Upper lobe of left lung (tissue), 6 donors: ENCODE data around the gene METTL15. TPM values are rescaled to one million over a fixed set of nuclear protein-coding genes. Genes with fewer than 3 reads are reported as not detected.
"Not testable (repeated sequence)": the region's sequence is repeated elsewhere in the genome, so short reads cannot be mapped to it uniquely, and the experiment has no call there.

Source experiments
- ATAC-seq, 2 donors: fragments of 200-7000 bp; cut with Tn5 transposase; one replicate each; pipeline ENCODE4 v1.9.1; 2022; ENCODE audit warnings: mild to moderate bottlenecking in 2 of 2, moderate library complexity in 2 of 2; ENCODE audit not compliant: low FRiP score in 2 of 2
- DNase-seq, 2 donors: peaks; one replicate each; pipeline ENCODE4 v3.0.0-alpha.2; 2019 to 2020
- H3K27ac ChIP-seq, 4 donors: fragments of 200-600 bp; sonication (generic); one replicate each; pipeline ENCODE4 v1.5.1; 2016 to 2019
- H3K27me3 ChIP-seq, 4 donors: fragments of 200-600 bp; sonication (generic); one replicate each; pipeline ENCODE4 v1.5.1; 2017 to 2019
- H3K36me3 ChIP-seq, 4 donors: fragments of 200-600 bp; sonication (generic); one replicate each; pipeline ENCODE4 v1.5.1; 2016 to 2019
- H3K4me1 ChIP-seq, 4 donors: fragments of 200-600 bp; sonication (generic); one replicate each; pipeline ENCODE4 v1.5.1; 2018 to 2019
- H3K4me3 ChIP-seq, 4 donors: fragments of 200-600 bp; sonication (generic); one replicate each; pipeline ENCODE4 v1.5.1; 2017 to 2019; ENCODE audit warnings: mild to moderate bottlenecking in 2 of 4, moderate library complexity in 1 of 4
- H3K9me3 ChIP-seq, 4 donors: fragments of 200-600 bp; sonication (generic); one replicate each; pipeline ENCODE4 v1.5.1; 2018 to 2019
- CTCF ChIP-seq, 6 experiments: fragments of 450-650 bp in 4 of 6; fragments of 200-600 bp in 2 of 6; sonication (generic) in 2 of 6; IDR thresholded peaks; one replicate each; pipeline ENCODE4 v1.5.1; 2016 to 2019; ENCODE audit warnings: antibody characterized with exemption in 6 of 6
- EP300 ChIP-seq, 4 donors: sonication (generic); formaldehyde crosslinking; IDR thresholded peaks; one replicate each; pipeline ENCODE4 v1.5.1; 2017; ENCODE audit warnings: antibody characterized with exemption in 4 of 4, control low read depth in 2 of 4
- POLR2A ChIP-seq, 4 donors: fragments of 450-650 bp; IDR thresholded peaks; one replicate each; pipeline ENCODE4 v1.5.1; 2016 to 2017; ENCODE audit warnings: antibody characterized with exemption in 4 of 4, mild to moderate bottlenecking in 2 of 4
- POLR2AphosphoS5 ChIP-seq, 2 donors: sonication (generic); formaldehyde crosslinking; IDR thresholded peaks; one replicate each; pipeline ENCODE4 v1.5.1; 2017; ENCODE audit warnings: antibody characterized with exemption in 2 of 2
- WGBS, 2 donors: methylation state at CpG; one replicate each; pipeline ENCODE4 v1.1.5; 2017 to 2018; 5-methylcytosine and 5-hydroxymethylcytosine counted together
- total RNA-seq, 6 donors: library from RNA; depleted of rRNA in 4 of 6; stranded (reverse); fragments of >200 nt in 4 of 6; gene quantifications; one replicate each; pipeline versions ENCODE4 v1.1.0 to v1.2.1, GENCODE V29; 2016 to 2021
- donor health status: DM: no; HTN: no; CAD: no; lungs with moderate emphysema.
- donor health status: DM: no; HTN: yes; CAD: no; lungs with severe emphysema.

METTL15 gene
- total RNA-seq, 6 donors from 2014 or later = 3.0 to 24.1 (median 11.2) TPM

- H3K9me3 ChIP-seq = no peaks in the 10 kb centered on the region
- WGBS, 2 donors = 77 to 94% methylated on average over 1 of the region's 1 CpG
- H3K36me3 ChIP-seq = no peaks in the 10 kb centered on the region
- no peaks in the 10 kb centered on the region for H3K4me1 ChIP-seq
- H3K27ac ChIP-seq = no peak overlapping the region
- ATAC-seq (no peak), DNase-seq (no peak)
- TF ChIP-seq POLR2AphosphoS5 (IDR thresholded peaks at IDR 0.05) (no peak), EP300 (IDR thresholded peaks at IDR 0.05) (no peak)
- no peaks in the 10 kb centered on the region for H3K27me3 ChIP-seq
- H3K4me3 ChIP-seq = no peak overlapping the region
These were observed 21.6 kb upstream of the METTL15 start for GRCh38 chr11:28086569-28086968.

GRCh38 chr11:28087192-28087591 is 21.0 kb upstream of the METTL15 start:
- not testable (repeated sequence) for H3K4me1 ChIP-seq, ATAC-seq, H3K36me3 ChIP-seq, H3K4me3 ChIP-seq, H3K9me3 ChIP-seq, DNase-seq, H3K27ac ChIP-seq, H3K27me3 ChIP-seq
- WGBS, 2 donors = 94% methylated on average over 1 of the region's 1 CpG

- not testable (repeated sequence) for H3K4me1 ChIP-seq, ATAC-seq, H3K4me3 ChIP-seq, H3K36me3 ChIP-seq, H3K27me3 ChIP-seq, H3K9me3 ChIP-seq, H3K27ac ChIP-seq, DNase-seq
- 91 to 99% methylated on average over 3 of the region's 3 CpGs for WGBS, 2 donors
These were observed 20.5 kb upstream of the METTL15 start for GRCh38 chr11:28087693-28088092.

- Histone ChIP-seq H3K36me3 (no peaks in the 10 kb centered on the region), H3K27me3 (no peaks in the 10 kb centered on the region), H3K9me3 (no peaks in the 10 kb centered on the region), H3K27ac (no peak overlapping the region), H3K4me1 (no peaks in the 10 kb centered on the region), H3K4me3 (no peak overlapping the region)
- TF ChIP-seq POLR2A (IDR thresholded peaks at IDR 0.05) = no peak
- TF ChIP-seq CTCF (IDR thresholded peaks at IDR 0.05) = no peak
- TF ChIP-seq EP300 (IDR thresholded peaks at IDR 0.05) = no peak
- TF ChIP-seq POLR2AphosphoS5 (IDR thresholded peaks at IDR 0.05) = no peak
- ATAC-seq (no peak), DNase-seq (no peak)
- 93 to 94% methylated on average over 5 of the region's 5 CpGs for WGBS, 2 donors
These were observed 18.8 kb upstream of the METTL15 start for GRCh38 chr11:28089378-28089777.

GRCh38 chr11:28090052-28090749 is 18.0 kb upstream of the METTL15 start:
- TF ChIP-seq EP300 (IDR thresholded peaks at IDR 0.05) (no peak), CTCF (IDR thresholded peaks at IDR 0.05) (no peak), POLR2A (IDR thresholded peaks at IDR 0.05) (no peak), POLR2AphosphoS5 (IDR thresholded peaks at IDR 0.05) (no peak)
- Histone ChIP-seq H3K36me3 (no peaks in the 10 kb centered on the region), H3K9me3 (no peaks in the 10 kb centered on the region), H3K27me3 (no peaks in the 10 kb centered on the region), H3K4me3 (no peak overlapping the region), H3K4me1 (no peaks in the 10 kb centered on the region), H3K27ac (no peak overlapping the region)
- 93 to 96% methylated on average over 2 of the region's 2 CpGs for WGBS, 2 donors
- DNase-seq (no peak), ATAC-seq (no peak)

GRCh38 chr11:28092786-28093185 is 15.4 kb upstream of the METTL15 start:
- H3K27me3 ChIP-seq = no peaks in the 10 kb centered on the region
- no peak for TF ChIP-seq EP300 (IDR thresholded peaks at IDR 0.05)
- no peak for TF ChIP-seq POLR2AphosphoS5 (IDR thresholded peaks at IDR 0.05)
- TF ChIP-seq CTCF (IDR thresholded peaks at IDR 0.05) = no peak
- no peak for TF ChIP-seq POLR2A (IDR thresholded peaks at IDR 0.05)
- no peaks in the 10 kb centered on the region for H3K9me3 ChIP-seq
- H3K4me3 ChIP-seq = no peak overlapping the region
- DNase-seq (no peak), ATAC-seq (no peak)
- H3K27ac ChIP-seq = no peak overlapping the region
- H3K36me3 ChIP-seq = no peaks in the 10 kb centered on the region
- H3K4me1 ChIP-seq = no peaks in the 10 kb centered on the region
